ENCODE data around the gene MFSD11.

The MFSD11 gene

DNA sequence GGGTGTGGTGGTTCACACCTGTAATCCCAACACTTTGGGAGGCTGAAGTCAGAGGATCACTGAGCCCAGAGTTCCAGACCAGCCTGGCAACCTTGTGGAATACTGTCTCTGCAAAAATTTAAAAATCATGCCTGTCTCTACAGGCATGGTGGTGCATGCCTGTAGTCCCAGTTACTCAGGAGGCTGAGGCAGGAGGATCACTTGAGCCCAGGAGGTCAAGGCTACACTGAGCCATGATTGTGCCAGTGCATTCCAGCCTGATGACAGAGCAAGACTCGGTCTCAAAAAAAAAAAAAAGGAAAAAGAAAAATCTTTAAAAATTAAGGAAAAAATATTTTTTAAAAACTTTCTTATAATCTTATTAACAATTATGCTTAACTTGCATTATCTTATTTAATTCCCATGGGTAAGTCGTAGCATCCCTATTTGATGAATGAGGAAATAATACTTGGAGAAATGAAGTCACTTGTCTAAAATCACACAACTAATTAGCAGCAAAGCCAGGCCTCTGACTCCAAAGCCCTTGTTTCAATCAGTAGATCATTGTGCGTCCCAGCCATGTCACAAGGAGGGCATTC lies 13.6 kb downstream of the MFSD11 start:
- H3K36me3 ChIP-seq (replicated peaks in 1 of 2; ENCODE audit: control insufficient read depth in 2 of 2, insufficient read depth in 2 of 2, low read length in 2 of 2) = peaks cover 1 to 29% of the 10 kb centered on the region in 2 donors
- H3K18ac ChIP-seq (ENCODE audit: low read length) = no peak overlapping the region
- H3K79me1 ChIP-seq (ENCODE audit: low read depth, low read length) = no peaks in the 10 kb centered on the region
- no peak overlapping the region for H4K8ac ChIP-seq (ENCODE audit: low read depth, low read length)
- H3K27me3 ChIP-seq (ENCODE audit: control insufficient read depth in 3 of 3, insufficient read depth in 3 of 3, low read depth in 1 of 3, low read length in 3 of 3) = no peaks in the 10 kb centered on the region
- H3K9ac ChIP-seq (ENCODE audit: low read depth, low read length, poor library complexity) = no peak overlapping the region
- H3K4me2 ChIP-seq (ENCODE audit: insufficient read depth, low read length, poor library complexity, severe bottlenecking) = no peak overlapping the region
- H2BK12ac ChIP-seq (ENCODE audit: low read length) = no peak overlapping the region
- H3K14ac ChIP-seq (ENCODE audit: low read length) = no peak overlapping the region
- no peak overlapping the region for H3K27ac ChIP-seq (replicated peaks; ENCODE audit: low read length)
- no CpG with 5 or more reads among the region's 3 CpGs for whole genome bisulfite sequencing, 2 donors (ENCODE audit: extremely low coverage in 2 of 2, insufficient read length in 2 of 2, insufficient replicate concordance in 1 of 2)
- no peak for DNase-seq (ENCODE audit: low spot score)
- H2BK5ac ChIP-seq (ENCODE audit: low read length) = no peak overlapping the region
- no peak overlapping the region for H3K4me3 ChIP-seq (ENCODE audit: low read length in 2 of 2)
- H3K23ac ChIP-seq (ENCODE audit: low read depth, low read length, poor library complexity) = no peak overlapping the region
- no peak overlapping the region for H2AFZ ChIP-seq (ENCODE audit: low read length)
- no peak overlapping the region for H2BK15ac ChIP-seq (ENCODE audit: low read length)
- H4K91ac ChIP-seq (ENCODE audit: low read depth, low read length, poor library complexity) = no peak overlapping the region
- H3K4me1 ChIP-seq (ENCODE audit: control insufficient read depth in 2 of 2, insufficient read depth in 1 of 2, low read depth in 1 of 2, low read length in 2 of 2) = no peaks in the 10 kb centered on the region
- peaks cover 0 to 1% of the 10 kb centered on the region in 2 donors for H3K9me3 ChIP-seq (replicated peaks in 1 of 2; ENCODE audit: control insufficient read depth in 2 of 2, insufficient read depth in 1 of 2, low read depth in 1 of 2, low read length in 2 of 2)
- no peak overlapping the region for H3K4ac ChIP-seq (ENCODE audit: low read length)
- H2BK120ac ChIP-seq (ENCODE audit: low read depth, low read length) = no peak overlapping the region
- H2AK5ac ChIP-seq (ENCODE audit: low read depth, low read length) = no peak overlapping the region

DNA sequence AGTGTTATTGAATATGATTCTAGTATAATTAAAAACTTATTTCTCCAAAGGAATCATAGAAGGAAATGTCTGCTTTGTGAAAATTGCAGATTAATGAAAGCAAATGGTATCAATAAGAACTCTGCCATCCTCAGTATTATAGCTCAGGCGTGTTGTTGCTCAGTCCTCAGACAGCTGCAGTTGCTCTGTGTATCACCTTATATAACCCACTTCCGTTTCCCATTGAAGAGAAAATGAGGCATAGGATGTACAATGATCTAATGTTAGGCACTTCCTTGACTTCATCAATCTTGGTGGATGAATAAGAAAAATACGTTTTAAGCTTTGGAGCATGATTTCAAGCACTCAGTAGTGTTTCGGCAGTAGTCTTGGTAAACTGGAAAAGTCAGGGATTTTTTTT lies 14.1 kb downstream of the MFSD11 start:
- Histone ChIP-seq H4K91ac (ENCODE audit: low read depth, low read length, poor library complexity) (no peak overlapping the region), H3K4me2 (ENCODE audit: insufficient read depth, low read length, poor library complexity, severe bottlenecking) (no peak overlapping the region), H3K79me1 (ENCODE audit: low read depth, low read length) (no peaks in the 10 kb centered on the region), H3K14ac (ENCODE audit: low read length) (no peak overlapping the region), H4K8ac (ENCODE audit: low read depth, low read length) (no peak overlapping the region), H3K4me3 (ENCODE audit: low read length in 2 of 2) (no peak overlapping the region), H3K18ac (ENCODE audit: low read length) (no peak overlapping the region), H2BK120ac (ENCODE audit: low read depth, low read length) (no peak overlapping the region), H2BK5ac (ENCODE audit: low read length) (no peak overlapping the region), H3K27me3 (ENCODE audit: control insufficient read depth in 3 of 3, insufficient read depth in 3 of 3, low read depth in 1 of 3, low read length in 3 of 3) (no peaks in the 10 kb centered on the region), H2AFZ (ENCODE audit: low read length) (no peak overlapping the region), H3K36me3 (replicated peaks in 1 of 2; ENCODE audit: control insufficient read depth in 2 of 2, insufficient read depth in 2 of 2, low read length in 2 of 2) (peaks cover 1 to 27% of the 10 kb centered on the region in 2 donors), H2BK15ac (ENCODE audit: low read length) (no peak overlapping the region), H3K9ac (ENCODE audit: low read depth, low read length, poor library complexity) (no peak overlapping the region), H2AK5ac (ENCODE audit: low read depth, low read length) (no peak overlapping the region), H3K27ac (replicated peaks; ENCODE audit: low read length) (no peak overlapping the region), H3K9me3 (replicated peaks in 1 of 2; ENCODE audit: control insufficient read depth in 2 of 2, insufficient read depth in 1 of 2, low read depth in 1 of 2, low read length in 2 of 2) (no peaks in the 10 kb centered on the region), H3K4me1 (ENCODE audit: control insufficient read depth in 2 of 2, insufficient read depth in 1 of 2, low read depth in 1 of 2, low read length in 2 of 2) (no peaks in the 10 kb centered on the region), H2BK12ac (ENCODE audit: low read length) (no peak overlapping the region), H3K23ac (ENCODE audit: low read depth, low read length, poor library complexity) (no peak overlapping the region), H3K4ac (ENCODE audit: low read length) (no peak overlapping the region)
- DNase-seq (ENCODE audit: low spot score) = no peak
- WGBS, 2 donors (ENCODE audit: extremely low coverage in 2 of 2, insufficient read length in 2 of 2, insufficient replicate concordance in 1 of 2) = no CpG with 5 or more reads among the region's 4 CpGs

DNA sequence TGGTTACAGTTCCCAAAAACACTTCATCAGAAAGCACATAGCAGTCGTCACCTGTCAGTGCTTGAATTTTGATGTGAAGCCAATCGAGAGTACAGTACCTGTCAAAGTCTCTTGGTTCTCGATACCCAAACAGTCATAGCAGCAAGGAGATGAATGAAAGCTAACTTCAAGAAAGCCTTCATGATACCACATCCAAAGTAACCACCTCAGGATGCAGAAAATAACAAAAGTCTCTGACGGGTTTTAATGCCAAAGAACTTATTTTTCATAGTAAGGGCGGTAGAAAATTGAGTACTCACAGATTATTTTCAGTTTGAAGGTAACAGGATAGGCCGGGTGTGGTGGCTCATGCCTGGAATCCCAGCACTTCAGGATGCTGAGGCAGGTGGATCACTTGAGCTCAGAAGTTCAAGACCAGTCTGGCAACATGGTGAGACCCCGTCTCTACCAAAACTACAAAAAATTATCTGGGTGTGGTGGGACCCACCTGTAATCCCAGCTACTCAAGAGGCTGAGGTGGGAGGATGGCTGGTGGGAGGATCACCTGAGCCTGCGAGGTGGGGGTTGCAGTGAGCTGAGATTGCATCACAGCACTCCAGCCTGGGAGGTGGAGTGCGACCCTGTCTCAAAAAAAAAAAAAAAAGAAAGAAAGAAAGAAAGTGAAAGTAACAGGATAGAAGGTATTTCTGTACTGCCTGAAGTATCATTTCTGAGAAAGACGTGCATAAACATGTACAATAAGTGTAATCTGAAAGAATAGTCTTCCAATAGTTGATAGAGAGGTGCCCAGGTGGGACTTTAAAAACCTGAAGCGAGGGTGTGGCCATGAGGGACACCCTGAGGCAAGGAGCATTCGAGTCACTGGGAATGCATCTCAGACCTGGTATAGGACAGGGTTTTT lies 15.4 kb downstream of the MFSD11 start:
- no peak overlapping the region for H2BK5ac ChIP-seq (ENCODE audit: low read length)
- no peak overlapping the region for H3K14ac ChIP-seq (ENCODE audit: low read length)
- H3K27ac ChIP-seq (replicated peaks; ENCODE audit: low read length) = no peak overlapping the region
- no peak overlapping the region for H3K18ac ChIP-seq (ENCODE audit: low read length)
- no peaks in the 10 kb centered on the region for H3K79me1 ChIP-seq (ENCODE audit: low read depth, low read length)
- peaks cover 2 to 30% of the 10 kb centered on the region in 2 donors for H3K36me3 ChIP-seq (replicated peaks in 1 of 2; ENCODE audit: control insufficient read depth in 2 of 2, insufficient read depth in 2 of 2, low read length in 2 of 2)
- H2BK12ac ChIP-seq (ENCODE audit: low read length) = no peak overlapping the region
- no peak for DNase-seq (ENCODE audit: low spot score)
- H2AFZ ChIP-seq (ENCODE audit: low read length) = no peak overlapping the region
- no peak overlapping the region for H3K4me2 ChIP-seq (ENCODE audit: insufficient read depth, low read length, poor library complexity, severe bottlenecking)
- H3K4me1 ChIP-seq (ENCODE audit: control insufficient read depth in 2 of 2, insufficient read depth in 1 of 2, low read depth in 1 of 2, low read length in 2 of 2) = no peaks in the 10 kb centered on the region
- no peak overlapping the region for H4K8ac ChIP-seq (ENCODE audit: low read depth, low read length)
- no CpG with 5 or more reads among the region's 12 CpGs for WGBS, 2 donors (ENCODE audit: extremely low coverage in 2 of 2, insufficient read length in 2 of 2, insufficient replicate concordance in 1 of 2)
- no peak overlapping the region for H2AK5ac ChIP-seq (ENCODE audit: low read depth, low read length)
- no peak overlapping the region for H3K23ac ChIP-seq (ENCODE audit: low read depth, low read length, poor library complexity)
- H2BK120ac ChIP-seq (ENCODE audit: low read depth, low read length) = no peak overlapping the region
- no peak overlapping the region for H2BK15ac ChIP-seq (ENCODE audit: low read length)
- H3K27me3 ChIP-seq (ENCODE audit: control insufficient read depth in 3 of 3, insufficient read depth in 3 of 3, low read depth in 1 of 3, low read length in 3 of 3) = no peaks in the 10 kb centered on the region
- no peak overlapping the region for H3K4ac ChIP-seq (ENCODE audit: low read length)
- H4K91ac ChIP-seq (ENCODE audit: low read depth, low read length, poor library complexity) = no peak overlapping the region
- no peaks in the 10 kb centered on the region for H3K9me3 ChIP-seq (replicated peaks in 1 of 2; ENCODE audit: control insufficient read depth in 2 of 2, insufficient read depth in 1 of 2, low read depth in 1 of 2, low read length in 2 of 2)
- H3K9ac ChIP-seq (ENCODE audit: low read depth, low read length, poor library complexity) = no peak overlapping the region
- H3K4me3 ChIP-seq (ENCODE audit: low read length in 2 of 2) = no peak overlapping the region

DNA sequence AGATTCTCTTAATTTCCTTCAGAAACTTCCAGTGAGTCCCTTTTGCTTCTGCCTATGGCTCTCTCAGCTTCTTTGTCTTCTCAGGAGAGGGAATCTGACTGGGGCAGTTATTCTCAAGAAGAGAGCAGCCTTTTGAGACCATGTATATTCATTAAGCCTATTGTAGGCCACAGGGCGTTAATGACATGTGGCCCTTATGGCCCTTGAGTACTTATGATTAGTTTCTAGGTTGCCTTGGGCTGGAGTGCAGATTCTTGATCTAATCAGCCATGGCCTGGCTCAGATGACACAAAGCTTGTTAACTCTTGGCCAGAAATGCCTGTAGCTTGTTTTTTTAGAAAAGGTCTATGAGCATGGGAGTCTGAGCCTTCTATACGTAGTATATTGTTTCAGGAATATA lies 17.4 kb downstream of the MFSD11 start:
- Histone ChIP-seq H3K4ac (ENCODE audit: low read length) (no peak overlapping the region), H3K18ac (ENCODE audit: low read length) (no peak overlapping the region), H2BK12ac (ENCODE audit: low read length) (no peak overlapping the region), H4K8ac (ENCODE audit: low read depth, low read length) (no peak overlapping the region), H3K23ac (ENCODE audit: low read depth, low read length, poor library complexity) (no peak overlapping the region), H3K79me1 (ENCODE audit: low read depth, low read length) (no peaks in the 10 kb centered on the region), H3K14ac (ENCODE audit: low read length) (no peak overlapping the region), H3K4me1 (ENCODE audit: control insufficient read depth in 2 of 2, insufficient read depth in 1 of 2, low read depth in 1 of 2, low read length in 2 of 2) (no peaks in the 10 kb centered on the region), H3K4me2 (ENCODE audit: insufficient read depth, low read length, poor library complexity, severe bottlenecking) (no peak overlapping the region), H3K27me3 (ENCODE audit: control insufficient read depth in 3 of 3, insufficient read depth in 3 of 3, low read depth in 1 of 3, low read length in 3 of 3) (no peaks in the 10 kb centered on the region), H4K91ac (ENCODE audit: low read depth, low read length, poor library complexity) (no peak overlapping the region), H2BK15ac (ENCODE audit: low read length) (no peak overlapping the region), H2BK5ac (ENCODE audit: low read length) (no peak overlapping the region), H3K36me3 (replicated peaks in 1 of 2; ENCODE audit: control insufficient read depth in 2 of 2, insufficient read depth in 2 of 2, low read length in 2 of 2) (peaks cover 2 to 30% of the 10 kb centered on the region in 2 donors), H3K9me3 (replicated peaks in 1 of 2; ENCODE audit: control insufficient read depth in 2 of 2, insufficient read depth in 1 of 2, low read depth in 1 of 2, low read length in 2 of 2) (peaks cover 0 to 5% of the 10 kb centered on the region in 2 donors), H2AFZ (ENCODE audit: low read length) (no peak overlapping the region), H2BK120ac (ENCODE audit: low read depth, low read length) (no peak overlapping the region), H2AK5ac (ENCODE audit: low read depth, low read length) (no peak overlapping the region), H3K4me3 (ENCODE audit: low read length in 2 of 2) (no peak overlapping the region), H3K9ac (ENCODE audit: low read depth, low read length, poor library complexity) (no peak overlapping the region), H3K27ac (replicated peaks; ENCODE audit: low read length) (no peak overlapping the region)
- WGBS, 2 donors (ENCODE audit: extremely low coverage in 2 of 2, insufficient read length in 2 of 2, insufficient replicate concordance in 1 of 2) = no CpG with 5 or more reads among the region's 2 CpGs
- DNase-seq (ENCODE audit: low spot score) = no peak
